HG03039 (cell line): Measurements from ENCODE around the gene KIF20A.
A peak's percentile ranks its signal among the peaks of the same experiment; 100 is the strongest.
"Not testable (repeated sequence)": the region's sequence is repeated elsewhere in the genome, so short reads cannot be mapped to it uniquely, and the experiment has no call there.

Source experiments
- ATAC-seq: cut with Tn5 transposase; IDR thresholded peaks from one replicate; pipeline ENCODE4 v1.9.1; 2021; ENCODE audit warnings: mild to moderate bottlenecking, moderate library complexity; ENCODE audit not compliant: unreplicated experiment

Gene KIF20A

DNA sequence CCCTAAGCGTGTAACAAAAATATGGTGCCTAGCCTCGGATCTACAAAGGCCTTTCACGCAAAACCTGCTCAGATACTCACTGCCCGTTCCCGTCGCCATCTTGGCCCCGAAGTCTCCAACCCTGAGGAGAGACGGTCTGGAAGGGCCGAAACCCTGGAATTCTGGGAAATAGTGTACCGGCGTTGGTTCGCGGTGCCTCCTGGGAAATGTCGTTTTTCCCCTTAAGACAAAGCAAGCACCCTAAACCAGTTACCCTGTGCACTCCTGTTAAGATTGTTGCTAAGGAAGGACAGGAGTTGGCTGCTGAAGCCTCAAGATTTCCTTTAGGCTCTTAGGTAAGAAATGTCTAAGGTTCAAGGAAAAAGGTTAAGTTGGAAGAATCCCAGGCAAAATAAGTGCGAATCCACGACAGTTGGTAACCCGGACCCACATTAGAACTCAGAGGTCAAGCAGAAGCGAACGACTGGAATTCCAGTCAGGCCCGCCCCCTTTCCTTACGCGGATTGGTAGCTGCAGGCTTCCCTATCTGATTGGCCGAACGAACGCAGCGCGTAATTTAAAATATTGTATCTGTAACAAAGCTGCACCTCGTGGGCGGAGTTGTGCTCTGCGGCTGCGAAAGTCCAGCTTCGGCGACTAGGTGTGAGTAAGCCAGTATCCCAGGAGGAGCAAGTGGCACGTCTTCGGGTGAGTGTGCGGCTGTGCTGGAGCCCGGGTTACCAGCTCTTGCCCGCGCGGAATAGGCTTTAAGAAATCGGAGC lies at the start of gene KIF20A, which contains the start of gene BRD8:
KIF20A (plus strand) TSS at position 597 of the 761 bp plus-strand sequence. CDS start 569 bp downstream, outside the sequence.
BRD8 (minus strand) TSS at position 115 of the 761 bp plus-strand sequence; CDS start at position 99, 16 bp downstream.
- peak; percentile 77 for ATAC-seq

DNA sequence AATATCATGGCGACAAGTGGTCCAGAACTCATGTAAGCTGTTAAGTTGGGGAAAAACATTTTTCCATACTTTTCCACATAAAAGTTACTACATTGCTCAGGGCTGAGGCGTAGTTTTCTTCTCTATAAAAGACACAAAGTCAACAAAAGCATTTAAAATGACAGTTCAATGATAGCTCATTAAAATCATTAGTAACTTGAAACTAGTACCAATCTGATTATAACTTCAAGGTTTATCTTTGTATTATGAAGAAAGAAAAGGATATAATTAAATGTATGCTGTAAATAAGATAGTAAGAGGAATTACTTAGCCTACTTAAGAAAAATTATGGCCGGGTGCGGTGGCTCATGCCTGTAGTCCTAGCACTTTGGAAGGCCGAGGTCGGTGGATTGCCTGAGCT lies 49.6 kb upstream of the KIF20A start:
- ATAC-seq: no peak

DNA sequence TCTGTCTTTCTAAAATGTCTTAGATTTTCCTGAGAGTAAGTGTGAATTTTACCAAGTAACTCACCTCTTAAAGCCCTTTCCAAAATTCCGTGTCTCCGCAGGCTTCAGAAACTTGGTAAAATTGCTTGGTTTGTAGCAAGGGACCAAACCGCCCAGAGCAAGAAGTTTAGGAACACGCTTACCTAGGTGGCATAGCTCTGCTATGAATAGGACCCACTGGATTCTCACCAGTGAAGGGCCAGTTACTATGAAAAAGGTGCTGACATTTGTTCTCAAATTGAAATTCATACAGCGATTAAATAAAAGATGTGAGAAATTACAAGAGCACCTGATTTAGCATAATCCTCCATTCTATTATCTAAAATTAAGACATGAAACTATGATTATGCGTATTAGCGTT lies 46.4 kb upstream of the KIF20A start:
- ATAC-seq: no peak

DNA sequence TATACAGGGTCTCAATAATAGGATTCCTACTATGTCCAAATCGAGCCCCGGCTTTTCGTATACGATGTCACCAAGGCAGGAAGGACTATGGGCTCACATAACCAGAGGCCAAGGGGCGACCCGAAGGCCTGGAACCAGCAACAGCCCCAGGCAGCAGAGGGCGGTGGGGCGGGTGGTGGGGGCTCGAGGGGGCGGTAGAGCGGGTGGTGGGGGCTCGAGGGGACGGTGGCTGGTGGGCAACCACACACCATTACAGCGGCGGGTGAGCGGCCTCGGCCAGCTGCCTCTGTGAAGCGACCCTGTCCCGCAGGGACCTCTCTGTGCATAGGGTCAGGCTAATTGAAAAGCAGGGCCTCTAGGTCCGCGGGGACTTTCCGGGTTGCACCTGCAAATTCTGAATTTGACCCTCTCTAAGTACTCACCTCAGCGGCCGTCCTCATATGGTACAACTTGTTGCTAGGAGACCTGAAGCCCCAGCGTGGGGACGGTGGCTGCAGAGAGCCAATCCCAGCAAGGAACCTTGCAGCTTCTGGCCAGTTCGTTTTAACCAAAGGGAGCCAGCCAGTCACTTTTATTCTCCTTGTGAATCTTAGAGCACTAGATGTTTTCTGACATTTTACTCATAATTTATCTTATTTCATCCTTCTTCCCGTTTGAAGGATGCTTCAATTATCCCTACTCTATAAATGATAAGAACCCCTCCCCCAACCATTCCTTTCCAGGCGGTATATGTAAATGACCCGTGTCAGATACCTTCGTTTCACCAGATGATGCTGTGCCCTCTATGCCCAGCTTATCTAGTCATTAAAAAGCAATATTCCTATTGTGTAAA lies 39.7 kb upstream of the KIF20A start, which contains the start of gene NME5:
NME5 (minus strand) TSS at position 480 of the 832 bp plus-strand sequence. CDS start 648 bp downstream, outside the sequence.
- peak; percentile 59 for ATAC-seq

DNA sequence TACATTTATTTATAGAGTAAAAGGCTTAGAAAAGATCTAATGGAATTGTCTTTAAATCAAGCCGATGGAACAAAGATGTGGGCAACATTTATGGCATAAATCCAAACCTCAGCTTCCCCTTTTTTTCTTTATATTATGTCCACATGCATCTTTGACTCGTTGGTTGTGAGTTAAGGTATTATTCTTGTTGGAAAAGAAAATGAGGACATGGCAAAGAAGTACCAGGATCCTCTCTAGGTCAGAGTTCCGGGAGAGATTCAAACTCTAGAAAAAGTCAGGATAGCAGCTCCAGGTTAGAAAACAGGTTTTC lies 39.2 kb upstream of the KIF20A start:
- ATAC-seq: no peak

DNA sequence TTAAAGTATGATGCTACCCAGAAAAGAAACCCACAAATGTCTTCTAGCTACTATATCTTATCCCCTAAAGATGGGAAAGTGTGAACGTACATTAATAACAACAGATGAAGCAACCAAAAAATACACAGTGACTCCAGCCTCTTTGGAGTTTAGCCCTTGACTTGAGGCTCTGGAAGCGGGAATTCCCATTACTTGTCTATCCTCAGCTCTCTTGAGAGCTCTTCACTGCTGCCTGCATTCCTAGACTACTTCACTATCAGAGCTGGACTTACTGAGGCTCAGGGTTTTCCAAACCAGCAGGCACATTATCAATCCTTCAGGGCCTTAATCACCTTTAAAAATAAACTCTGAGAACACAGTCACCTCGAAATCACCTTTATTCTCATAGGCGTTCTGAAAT lies 38.6 kb upstream of the KIF20A start:
- ATAC-seq: no peak

DNA sequence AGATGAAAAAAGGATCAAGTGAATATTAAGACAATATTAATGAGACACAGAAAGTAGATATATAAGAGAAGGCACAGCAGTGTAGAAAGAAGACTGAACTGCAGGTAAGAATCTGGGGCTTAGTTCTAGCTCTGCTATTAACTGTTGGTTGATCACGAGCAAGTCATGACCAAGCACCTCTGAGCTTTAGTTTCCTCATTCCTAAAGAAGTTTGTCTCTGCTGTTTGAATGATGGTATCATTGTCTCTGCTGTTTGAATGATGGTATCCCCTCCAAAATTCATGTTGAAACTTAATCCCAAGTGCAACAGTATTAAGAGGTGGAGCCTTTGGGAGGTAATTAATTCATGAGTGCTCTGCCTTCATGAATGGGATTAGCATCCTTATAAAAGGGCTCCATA lies 37.2 kb upstream of the KIF20A start:
- ATAC-seq: no peak

DNA sequence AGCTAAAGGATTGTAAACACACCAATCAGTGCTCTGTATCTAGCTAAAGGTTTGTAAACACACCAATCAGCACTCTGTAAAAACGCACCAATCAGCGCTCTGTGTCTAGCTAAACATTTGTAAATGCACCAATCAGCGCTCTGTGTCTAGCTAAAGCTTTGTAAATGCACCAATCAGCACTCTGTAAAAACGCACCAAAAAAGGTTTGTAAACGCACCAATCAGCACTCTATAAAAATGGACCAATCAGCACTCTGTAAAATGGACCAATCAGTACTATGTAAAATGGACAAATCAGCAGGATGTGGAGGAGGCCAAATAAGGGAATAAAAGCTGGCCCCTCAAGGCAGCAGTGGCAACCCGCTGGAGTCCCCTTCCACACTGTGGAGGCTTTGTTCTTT lies 35.3 kb upstream of the KIF20A start:
- ATAC-seq: not testable (repeated sequence)

DNA sequence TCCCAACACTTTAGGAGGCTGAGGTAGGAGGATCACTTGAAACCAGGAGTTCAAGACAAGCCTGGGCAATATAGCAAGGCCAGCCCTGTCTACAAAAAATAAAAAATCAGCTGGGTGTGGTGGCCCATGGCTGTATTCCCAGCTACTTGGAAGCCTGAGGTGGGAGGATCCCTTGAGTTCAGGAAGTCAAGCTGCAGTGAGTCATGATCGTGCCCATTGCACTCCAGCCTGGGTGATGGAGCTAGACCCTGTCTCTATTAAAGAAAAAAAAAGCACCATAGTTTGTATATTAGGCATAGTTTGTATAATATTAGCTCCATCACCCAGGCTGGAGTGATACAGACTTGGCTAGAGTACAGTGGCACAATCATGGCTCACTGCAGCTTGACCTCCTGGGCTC lies 30.1 kb upstream of the KIF20A start:
- no peak for ATAC-seq

DNA sequence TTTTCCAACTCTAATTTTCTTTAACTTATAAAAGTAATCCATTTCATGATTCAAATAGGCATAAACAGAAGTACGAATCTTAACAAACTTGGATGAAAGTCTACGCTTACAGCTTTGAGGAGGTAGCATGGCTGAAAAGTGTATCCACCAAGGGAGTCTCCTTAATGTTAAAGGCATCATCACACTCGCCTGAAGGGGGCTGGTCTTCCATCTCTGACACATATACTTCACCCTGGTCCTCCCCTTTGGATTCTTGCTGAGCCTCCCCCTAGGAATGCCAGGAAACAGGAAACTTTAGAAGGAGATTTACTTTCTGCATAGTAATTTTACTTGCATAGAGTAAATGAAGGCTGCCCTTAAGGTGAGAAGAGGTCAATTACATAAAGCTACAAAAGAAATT lies 29.4 kb upstream of the KIF20A start:
- ATAC-seq: no peak

DNA sequence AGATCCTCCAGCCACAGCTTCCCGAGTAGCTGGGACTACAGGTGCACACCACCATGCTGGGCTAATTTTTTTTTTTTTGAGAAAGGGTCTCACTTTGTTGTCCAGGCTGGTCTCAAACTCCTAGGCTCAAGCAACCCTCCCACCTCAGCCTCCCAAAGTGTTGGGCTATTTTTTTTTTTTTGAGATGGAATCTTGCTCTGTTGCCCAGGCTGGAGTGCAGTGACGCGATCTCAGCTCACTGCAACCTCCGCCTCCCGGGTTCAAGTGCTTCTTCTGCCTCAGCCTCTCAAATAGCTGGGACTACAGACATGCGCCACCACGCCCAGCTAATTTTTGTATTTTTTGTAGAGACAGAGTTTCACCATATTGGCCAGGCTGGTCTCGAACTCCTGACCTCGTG lies 22.9 kb upstream of the KIF20A start:
- not testable (repeated sequence) for ATAC-seq

DNA sequence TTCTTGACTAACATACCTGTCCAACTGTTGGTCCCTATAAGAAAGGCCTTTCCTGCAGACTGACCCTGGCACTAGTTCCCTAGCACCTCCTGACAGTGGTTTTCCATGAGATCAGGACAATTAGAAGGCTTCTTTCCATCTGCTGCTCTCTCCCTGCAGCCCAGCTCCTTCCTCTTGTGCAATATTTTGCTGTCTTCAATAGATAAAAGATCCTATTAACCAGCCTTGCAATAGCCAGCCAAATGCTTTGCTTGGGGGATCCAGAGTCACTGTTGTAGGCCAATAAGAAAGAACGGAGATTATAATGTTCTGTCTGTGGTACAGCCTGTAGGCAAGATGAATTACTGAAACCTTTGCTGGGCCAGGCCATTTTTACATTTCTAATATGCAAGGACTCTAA lies 21.3 kb upstream of the KIF20A start:
- no peak for ATAC-seq

DNA sequence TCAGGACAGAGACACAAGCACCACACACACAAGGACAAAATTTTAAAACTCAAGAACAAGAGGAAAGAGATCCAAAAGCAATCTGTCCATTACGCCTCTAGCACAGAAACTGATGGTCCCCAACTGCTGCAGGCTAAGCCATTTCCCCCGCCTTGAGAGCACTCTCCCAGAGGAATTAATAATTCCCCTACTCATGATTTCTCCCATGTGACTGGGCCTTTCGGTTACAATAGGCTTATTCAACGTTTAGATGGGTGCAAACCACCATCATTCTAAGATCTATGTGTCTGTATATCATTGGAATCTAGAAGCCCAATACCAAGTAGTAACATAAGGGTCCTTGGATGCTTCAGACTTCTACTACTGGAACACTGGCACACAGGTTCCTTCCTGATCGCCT lies 19.2 kb upstream of the KIF20A start:
- no peak for ATAC-seq

DNA sequence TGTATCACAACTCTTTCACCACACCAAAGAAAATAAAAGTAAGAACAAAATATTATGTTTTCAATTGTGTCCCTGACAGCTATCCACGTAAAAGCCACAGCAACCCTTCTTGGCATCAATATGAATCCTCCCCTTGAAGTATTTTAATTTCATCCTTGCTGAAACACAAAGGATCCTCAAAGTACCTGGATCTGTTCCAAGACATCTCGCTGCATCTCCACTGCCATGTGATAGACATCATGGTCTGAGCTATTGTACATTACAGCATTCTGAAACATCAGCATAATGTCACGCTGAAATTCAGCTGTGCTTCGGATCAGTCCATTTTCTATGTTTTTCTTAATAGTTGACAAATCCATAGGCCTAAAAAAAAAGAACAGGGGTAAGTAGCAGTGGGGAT lies 18.2 kb upstream of the KIF20A start:
- no peak for ATAC-seq

DNA sequence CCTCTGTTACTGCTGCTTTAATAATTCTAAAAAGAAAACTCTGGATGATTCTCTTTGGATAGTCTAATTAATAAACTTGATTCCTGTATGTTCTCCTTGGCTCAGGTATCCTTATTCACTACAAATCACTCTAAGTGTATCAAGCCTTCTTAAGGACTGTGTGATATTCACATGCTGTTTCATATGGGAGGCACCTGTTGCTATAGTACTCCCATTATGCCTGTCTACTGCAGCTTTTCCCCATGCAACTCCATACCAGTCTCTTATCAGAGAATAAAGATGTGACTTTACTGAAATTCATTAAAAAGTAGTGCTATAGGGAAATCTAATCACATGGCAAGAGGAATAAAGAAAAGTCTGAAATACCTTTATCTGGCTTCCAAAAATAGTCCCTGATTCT lies 15.2 kb upstream of the KIF20A start:
- no peak for ATAC-seq

DNA sequence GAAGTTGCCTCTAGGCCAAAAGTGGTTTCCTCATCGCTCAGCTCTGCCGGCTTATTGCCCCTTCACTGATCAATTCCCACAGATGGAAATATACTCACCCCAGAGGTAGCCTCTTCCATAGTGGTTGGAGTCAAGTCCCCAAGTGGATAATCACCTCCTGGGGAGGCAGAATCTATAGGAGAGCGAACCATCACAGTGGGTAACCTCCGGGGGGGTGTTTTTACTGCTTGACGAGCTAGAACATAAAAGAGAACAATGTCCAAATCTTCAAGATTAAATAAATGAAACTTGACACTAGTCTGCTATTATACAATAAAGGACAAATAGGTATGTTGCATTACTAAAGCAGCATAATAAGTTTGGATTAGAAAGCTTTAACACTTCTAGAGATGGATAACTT lies 9.8 kb upstream of the KIF20A start:
- no peak for ATAC-seq

DNA sequence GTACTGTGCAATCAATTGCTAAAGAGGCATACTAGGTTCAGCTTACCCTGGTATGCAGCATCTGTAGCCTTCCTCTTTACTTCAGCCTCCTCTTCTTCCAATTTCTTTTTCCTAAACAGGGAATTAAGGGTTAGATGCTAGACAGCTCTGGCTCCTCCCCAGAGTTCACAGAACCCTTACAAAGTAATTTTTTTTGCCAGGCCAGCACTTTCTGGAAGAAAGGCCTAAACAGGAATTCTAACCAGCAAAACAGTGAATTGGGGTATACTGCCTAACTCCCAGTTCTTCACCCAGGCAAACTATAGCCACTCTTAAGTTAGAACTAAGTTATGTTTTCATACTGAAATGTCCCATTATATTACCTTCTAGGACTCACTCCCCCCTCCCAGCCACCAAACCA lies 8.6 kb upstream of the KIF20A start:
- no peak for ATAC-seq

DNA sequence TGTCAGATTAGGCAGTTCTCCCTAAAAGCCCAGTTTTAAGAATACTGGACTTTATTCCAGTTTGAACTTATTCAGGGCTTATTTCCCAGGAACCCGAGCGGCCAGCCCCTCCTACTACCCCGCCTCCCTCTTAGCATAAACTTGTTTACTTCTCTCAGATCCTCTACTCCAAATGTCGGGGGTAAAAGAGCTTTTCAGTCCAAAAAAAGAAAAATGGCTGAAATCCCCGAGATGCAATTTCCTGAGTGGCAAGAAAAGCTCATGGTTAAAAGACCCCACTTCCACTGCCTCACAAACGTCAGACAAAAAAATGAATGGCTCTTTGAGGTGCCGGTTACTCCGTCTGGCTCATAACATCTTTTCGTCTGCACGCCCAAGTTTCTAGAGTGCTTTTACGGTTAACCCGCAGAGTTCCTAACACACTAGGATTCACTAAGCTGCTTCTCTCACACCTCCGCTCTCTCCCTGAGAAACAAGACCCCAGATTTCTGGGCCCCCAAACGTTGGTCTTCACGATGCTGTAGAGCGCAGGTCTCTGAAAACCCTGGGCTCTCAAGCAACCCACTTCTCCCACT lies 884 bp upstream of the KIF20A start:
- no peak for ATAC-seq

DNA sequence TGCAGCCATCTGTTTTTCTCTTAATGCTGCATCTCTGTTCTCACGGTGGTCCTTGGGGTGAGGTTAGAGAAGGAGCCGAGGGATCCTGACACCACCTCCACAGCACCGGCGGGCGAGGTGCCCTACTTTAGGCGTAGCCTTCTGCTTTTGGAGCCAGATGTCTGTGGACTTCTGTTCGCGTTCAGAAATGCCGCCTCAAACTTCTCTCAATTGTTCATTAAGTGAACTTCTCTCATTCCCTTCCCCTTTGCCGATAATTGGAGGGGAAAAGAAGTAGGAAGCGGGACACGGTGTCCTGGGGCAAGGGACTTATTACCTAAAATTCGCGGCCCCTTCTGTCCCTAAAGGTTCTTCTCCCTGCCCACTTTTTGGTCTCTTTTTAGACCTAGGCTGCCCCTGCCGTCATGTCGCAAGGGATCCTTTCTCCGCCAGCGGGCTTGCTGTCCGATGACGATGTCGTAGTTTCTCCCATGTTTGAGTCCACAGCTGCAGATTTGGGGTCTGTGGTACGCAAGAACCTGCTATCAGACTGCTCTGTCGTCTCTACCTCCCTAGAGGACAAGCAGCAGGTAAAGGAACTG lies 455 bp downstream of the KIF20A start:
- no peak for ATAC-seq

DNA sequence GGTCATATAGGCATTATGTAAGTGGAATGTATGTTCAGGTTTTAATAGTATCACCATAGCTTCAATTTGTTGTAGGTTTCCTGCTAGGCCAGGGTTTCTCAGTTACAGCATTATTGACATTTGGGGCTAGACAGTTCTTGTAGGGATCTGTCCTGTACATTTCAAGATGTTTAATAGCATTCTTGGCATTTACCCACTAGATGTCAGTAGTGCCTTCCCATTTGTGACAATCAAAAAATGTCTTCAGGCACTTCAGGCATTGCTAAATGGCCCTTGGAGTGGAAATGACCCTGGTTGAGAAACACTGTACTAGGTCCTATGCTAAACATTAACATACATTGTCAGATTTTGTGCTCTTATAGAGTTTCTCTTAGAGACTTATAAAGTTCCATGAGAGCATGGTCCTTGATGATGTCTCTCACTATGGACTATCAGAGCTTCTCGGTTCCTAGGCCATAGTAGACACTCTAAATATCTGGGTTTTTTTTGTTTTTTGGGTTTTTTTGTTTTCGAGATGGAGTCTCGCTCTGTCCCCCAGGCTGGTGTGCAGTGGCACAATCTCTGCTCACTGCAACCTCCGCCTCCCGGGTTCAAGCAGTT lies 1.4 kb downstream of the KIF20A start:
- ATAC-seq: no peak

DNA sequence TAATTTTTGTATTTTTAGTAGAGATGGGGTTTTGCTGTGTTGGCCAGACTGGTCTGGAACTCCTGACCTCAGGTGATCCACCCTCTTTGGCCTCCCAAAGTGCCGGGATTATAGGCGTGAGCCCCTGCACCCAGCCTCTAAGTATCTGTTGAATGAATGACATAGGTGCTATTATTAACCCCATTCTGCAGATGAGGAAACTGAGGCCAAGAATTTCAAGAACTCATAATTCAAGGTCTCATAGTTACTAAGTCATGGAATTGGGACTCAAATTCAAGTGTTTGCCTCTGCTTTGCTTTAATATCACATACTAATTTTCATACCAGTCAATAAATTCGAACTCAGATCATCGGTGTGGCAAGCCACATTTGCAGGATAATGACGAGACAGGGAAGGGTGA lies 1.9 kb downstream of the KIF20A start:
- no peak for ATAC-seq
